Caco-2 (cell line): ENCODE results near the gene GTF3C5. TPM values are rescaled to one million over a fixed set of nuclear protein-coding genes. Genes with fewer than 3 reads are reported as not detected.
A peak's percentile ranks its signal among the peaks of the same experiment; 100 is the strongest.

Experiments
- BruUV-seq: library from RNA; stranded (reverse); fragments of 400-500 nt; replicated peaks from 2 replicates; lab custom pipeline; 2021; lab: Mats Ljungman, UMichigan
- CTCF ChIA-PET: fragments of 300-600 bp; sonication (Branson Sonifier 250); formaldehyde crosslinking; loops from one replicate; lab custom pipeline; 2022; ENCODE audit warnings: antibody characterized with exemption; lab: Charles Lee
- POLR2A ChIA-PET: fragments of 300-600 bp; sonication (Branson Sonifier 250); formaldehyde crosslinking; loops from one replicate; lab custom pipeline; 2022; ENCODE audit warnings: antibody characterized with exemption; lab: Charles Lee
- DNase-seq, 2 experiments: peaks; one replicate each; pipeline versions ENCODE4 v3.0.0 to v3.0.0-alpha.2; 2020 to 2022
- H3K27me3 ChIP-seq: replicated peaks from 2 replicates; pipeline ENCODE4 v1.6.0; 2011; ENCODE audit warnings: low read length; ENCODE audit not compliant: control insufficient read depth, insufficient read depth
- H3K36me3 ChIP-seq: 2 replicates; pipeline ENCODE4 v1.5.1; 2011; ENCODE audit warnings: low read length; ENCODE audit not compliant: control insufficient read depth, insufficient read depth
- H3K4me1 ChIP-seq: fragments of 250-450 bp; sonication (Bioruptor Pico); 2 replicates; pipeline ENCODE4 v1.5.1; 2020; ENCODE audit warnings: mild to moderate bottlenecking
- H3K4me3 ChIP-seq: 2 replicates; pipeline ENCODE4 v1.5.1; 2011; ENCODE audit warnings: low read depth, mild to moderate bottlenecking, control low read depth, low read length
- H3K9me3 ChIP-seq: fragments of 250-450 bp; sonication (Bioruptor Pico); 2 replicates; pipeline ENCODE4 v1.5.1; 2020; ENCODE audit warnings: mild to moderate bottlenecking, moderate library complexity
- H3K27ac Mint-ChIP-seq: one replicate; pipeline ENCODE4 v1.8.0; 2022; ENCODE audit warnings: mixed read lengths; ENCODE audit not compliant: unreplicated experiment
- H3K27me3 Mint-ChIP-seq: one replicate; pipeline ENCODE4 v1.8.0; 2022; ENCODE audit warnings: mixed read lengths; ENCODE audit not compliant: insufficient read depth, unreplicated experiment
- H3K36me3 Mint-ChIP-seq: one replicate; pipeline ENCODE4 v1.8.0; 2022; ENCODE audit warnings: mild to moderate bottlenecking, mixed read lengths; ENCODE audit not compliant: insufficient read depth, unreplicated experiment
- H3K4me1 Mint-ChIP-seq: one replicate; pipeline ENCODE4 v1.8.0; 2022; ENCODE audit warnings: low read depth, mixed read lengths; ENCODE audit not compliant: unreplicated experiment
- H3K4me3 Mint-ChIP-seq: one replicate; pipeline ENCODE4 v1.8.0; 2022; ENCODE audit warnings: mild to moderate bottlenecking, moderate library complexity, mixed read lengths; ENCODE audit not compliant: unreplicated experiment
- H3K9me3 Mint-ChIP-seq: one replicate; pipeline ENCODE4 v1.8.0; 2022; ENCODE audit warnings: mixed read lengths; ENCODE audit not compliant: unreplicated experiment
- CTCF ChIP-seq, 2 experiments: fragments of 200-600 bp in 1 of 2; IDR thresholded peaks; 1 replicate in 1 of 2; 2 replicates in 1 of 2; pipeline versions ENCODE4 v1.5.1 to v1.8.0; 2011 to 2022; ENCODE audit warnings: antibody characterized with exemption in 1 of 2, control low read depth in 1 of 2, inconsistent platforms in 1 of 2, low read depth in 1 of 2, low read length in 1 of 2, mild to moderate bottlenecking in 1 of 2, moderate library complexity in 1 of 2; ENCODE audit not compliant: insufficient read depth in 1 of 2, severe bottlenecking in 1 of 2, unreplicated experiment in 1 of 2
- intact Hi-C: fragments of 100-400 bp; cut with micrococcal nuclease; formaldehyde crosslinking; loops from one replicate; pipeline ENCODE4 v1.10.0; 2022; ENCODE audit not compliant: unreplicated experiment
- total RNA-seq: library from RNA; stranded (reverse); gene quantifications from 2 replicates; pipeline ENCODE4 v1.2.3, GENCODE V29; 2022

The GTF3C5 gene
- total RNA-seq, 1 experiment from 2014 or later, result 73.1 TPM

- Mint-ChIP-seq H3K4me1 (peaks cover 1% of the 10 kb centered on the region), H3K9me3 (no peaks in the 10 kb centered on the region), H3K36me3 (peaks cover 56% of the 10 kb centered on the region), H3K27me3 (no peaks in the 10 kb centered on the region), H3K4me3 (no peak overlapping the region), H3K27ac (peak overlapping the region; percentile 48)
- Histone ChIP-seq H3K9me3 (no peaks in the 10 kb centered on the region), H3K27me3 (no peaks in the 10 kb centered on the region), H3K4me1 (0 out of 2 replicates have a peak, but pooled peaks cover 3% of the 10 kb centered on the region), H3K4me3 (no peak overlapping the region), H3K36me3 (peaks cover 3% of the 10 kb centered on the region; the same call in 1 of the 2 replicates)
- TF ChIP-seq CTCF (IDR thresholded peaks at IDR 0.05; ENCODE audit: insufficient read depth in 1 of 2, low read depth in 1 of 2, low read length in 1 of 2, severe bottlenecking in 1 of 2, unreplicated experiment in 1 of 2), result no peak
- intact Hi-C loops, result no loop called here
- no TSS peak for BruUV-seq
- ChIA-PET CTCF (no interaction called here), POLR2A (no interaction called here)
- no peak for DNase-seq
Observed at GRCh38 chr9:133055788-133056420, 25.1 kb downstream of the GTF3C5 start.

GRCh38 chr9:133056533-133056932 lies 25.7 kb downstream of the GTF3C5 start:
- peaks cover 3% of the 10 kb centered on the region; the same call in 1 of the 2 replicates for H3K36me3 ChIP-seq
- peaks cover 49% of the 10 kb centered on the region for H3K36me3 Mint-ChIP-seq
- peaks cover 9% of the 10 kb centered on the region; the same call in 1 of the 2 replicates for H3K4me1 ChIP-seq
- ChIA-PET POLR2A (no interaction called here), CTCF (no interaction called here)
- intact Hi-C loops, result no loop called here
- H3K4me3 Mint-ChIP-seq, result no peak overlapping the region
- H3K9me3 ChIP-seq, result no peaks in the 10 kb centered on the region
- H3K4me3 ChIP-seq, result no peak overlapping the region
- H3K4me1 Mint-ChIP-seq, result peaks cover 7% of the 10 kb centered on the region
- no peak for DNase-seq
- no TSS peak for BruUV-seq
- no peaks in the 10 kb centered on the region for H3K27me3 Mint-ChIP-seq
- H3K9me3 Mint-ChIP-seq, result no peaks in the 10 kb centered on the region
- no peak for TF ChIP-seq CTCF (IDR thresholded peaks at IDR 0.05; ENCODE audit: insufficient read depth in 1 of 2, low read depth in 1 of 2, low read length in 1 of 2, severe bottlenecking in 1 of 2, unreplicated experiment in 1 of 2)
- peak overlapping the region; percentile 48 for H3K27ac Mint-ChIP-seq
- no peaks in the 10 kb centered on the region for H3K27me3 ChIP-seq

- Histone ChIP-seq H3K9me3 (no peaks in the 10 kb centered on the region), H3K4me1 (peaks cover 9% of the 10 kb centered on the region; the same call in 1 of the 2 replicates), H3K4me3 (no peak overlapping the region), H3K27me3 (no peaks in the 10 kb centered on the region), H3K36me3 (peaks cover 3% of the 10 kb centered on the region; the same call in 1 of the 2 replicates)
- TF ChIP-seq CTCF (IDR thresholded peaks at IDR 0.05; ENCODE audit: insufficient read depth in 1 of 2, low read depth in 1 of 2, low read length in 1 of 2, severe bottlenecking in 1 of 2, unreplicated experiment in 1 of 2), result no peak
- intact Hi-C loops, result no loop called here
- no peak overlapping the region for H3K4me3 Mint-ChIP-seq
- no peaks in the 10 kb centered on the region for H3K27me3 Mint-ChIP-seq
- no peaks in the 10 kb centered on the region for H3K9me3 Mint-ChIP-seq
- no peak overlapping the region for H3K27ac Mint-ChIP-seq
- H3K36me3 Mint-ChIP-seq, result peaks cover 48% of the 10 kb centered on the region
- POLR2A ChIA-PET, result no interaction called here
- no TSS peak for BruUV-seq
- CTCF ChIA-PET, result no interaction called here
- DNase-seq, result no peak
- peaks cover 7% of the 10 kb centered on the region for H3K4me1 Mint-ChIP-seq
Observed at GRCh38 chr9:133057006-133057405, 26.2 kb downstream of the GTF3C5 start.
